K562 (cell line): ENCODE measurements around the gene DENND5B. TPM values are rescaled to one million over a fixed set of nuclear protein-coding genes. Genes with fewer than 3 reads are reported as not detected.

Experiments
- ATAC-seq: fragments of 200-7000 bp; cut with Tn5 transposase; 3 replicates; pipeline ENCODE4 v1.9.1; 2020; ENCODE audit warnings: moderate library complexity
- BruUV-seq: library from RNA; stranded (reverse); fragments of 400-500 nt; replicated peaks from 2 replicates; lab custom pipeline; 2021; lab: Mats Ljungman, UMichigan
- CTCF ChIA-PET: fragments of 300-600 bp; formaldehyde crosslinking; extraction: SDS; loops from one replicate; lab custom pipeline; 2021; ENCODE audit warnings: low intra/inter-chr PET ratio; lab: Yijun Ruan, JAX
- POLR2A ChIA-PET: fragments of 300-600, 350-650 bp; sonication (Branson Sonifier 250); formaldehyde crosslinking; extraction: SDS; loops from one replicate; lab custom pipeline; 2021; ENCODE audit warnings: antibody characterized with exemption, inconsistent platforms; lab: Yijun Ruan, JAX
- DNase-seq, 4 experiments: peaks; one replicate each; pipeline versions ENCODE4 v3.0.0 to v3.0.0-alpha.2; 2011 to 2018; ENCODE audit warnings: low spot score in 3 of 4, mixed read lengths in 3 of 4; ENCODE audit errors: extremely low read depth in 1 of 4
- FAIRE-seq: peaks from 2 replicates; lab custom pipeline; 2011; peaks lifted over from hg19 to GRCh38; lab: Jason Lieb, UNC
- H2AFZ ChIP-seq: 2 replicates; pipeline ENCODE4 v1.6.0; 2011; ENCODE audit warnings: low read depth, low read length, control low read depth, inconsistent platforms
- H3K27ac ChIP-seq: fragments of 200-600 bp; 3 replicates; pipeline ENCODE4 v1.8.0; 2011; ENCODE audit warnings: low read depth, mild to moderate bottlenecking, control low read depth, inconsistent platforms, low read length, moderate library complexity, mixed read lengths; ENCODE audit errors: extremely low read depth
- H3K27me3 ChIP-seq, 2 experiments: fragments of 300-600 bp in 1 of 2; 2 replicates in 1 of 2; 3 replicates in 1 of 2; pipeline versions ENCODE4 v1.6.0 to v1.8.0; 2011; ENCODE audit warnings: inconsistent platforms in 2 of 2, low read length in 2 of 2, mild to moderate bottlenecking in 1 of 2, mixed read lengths in 1 of 2, moderate library complexity in 1 of 2; ENCODE audit not compliant: control insufficient read depth in 2 of 2, insufficient read depth in 2 of 2
- H3K36me3 ChIP-seq: fragments of 300-600 bp; 3 replicates; pipeline ENCODE4 v1.8.0; 2011; ENCODE audit warnings: mild to moderate bottlenecking, low read length, inconsistent platforms; ENCODE audit not compliant: control insufficient read depth, insufficient read depth
- H3K4me1 ChIP-seq, 2 experiments: fragments of 200-600 bp in 1 of 2; replicated peaks in 1 of 2; 2 replicates in 1 of 2; 3 replicates in 1 of 2; pipeline versions ENCODE4 v1.5.1 to v1.8.0; 2011; ENCODE audit warnings: inconsistent platforms in 2 of 2, low read length in 2 of 2, mild to moderate bottlenecking in 1 of 2, mixed read lengths in 1 of 2, moderate library complexity in 1 of 2; ENCODE audit not compliant: control insufficient read depth in 2 of 2, insufficient read depth in 2 of 2
- H3K4me2 ChIP-seq: 2 replicates; pipeline ENCODE4 v1.6.1; 2011; ENCODE audit warnings: low read length, control low read depth, inconsistent platforms, mixed read lengths; ENCODE audit not compliant: insufficient read depth
- H3K4me3 ChIP-seq: fragments of 200-600 bp; sonication (generic), shearing (Covaris generic); 2 replicates; pipeline ENCODE4 v1.5.1; 2016; ENCODE audit warnings: control low read depth, inconsistent platforms
- H3K79me2 ChIP-seq: fragments of 200-600 bp; 3 replicates; pipeline ENCODE4 v1.8.0; 2011; ENCODE audit warnings: low read length, inconsistent platforms; ENCODE audit not compliant: control insufficient read depth, insufficient read depth
- H3K9ac ChIP-seq, 2 experiments: 2 replicates each; pipeline versions ENCODE4 v1.6.0 to v1.6.1; 2011; ENCODE audit warnings: low read depth in 2 of 2, low read length in 2 of 2, control low read depth in 1 of 2, inconsistent platforms in 1 of 2, mild to moderate bottlenecking in 1 of 2, mixed read lengths in 1 of 2; ENCODE audit not compliant: insufficient read depth in 1 of 2
- H3K9me1 ChIP-seq: one replicate; pipeline ENCODE4 v1.6.0; 2011; ENCODE audit warnings: inconsistent platforms, mild to moderate bottlenecking, low read length, moderate library complexity; ENCODE audit not compliant: control insufficient read depth, insufficient read depth
- H3K9me3 ChIP-seq: replicated peaks from 2 replicates; pipeline ENCODE4 v1.5.1; 2011; ENCODE audit warnings: low read depth, low read length, inconsistent platforms; ENCODE audit not compliant: control insufficient read depth, insufficient read depth
- H4K20me1 ChIP-seq: replicated peaks from 2 replicates; pipeline ENCODE4 v1.6.1; 2011; ENCODE audit warnings: low read length, inconsistent platforms, mixed read lengths; ENCODE audit not compliant: control insufficient read depth, insufficient read depth
- PHF8 ChIP-seq: fragments of 200-600 bp; sonication (generic); IDR thresholded peaks from 2 replicates; pipeline ENCODE4 v1.6.1; 2012; ENCODE audit warnings: mixed run types, mild to moderate bottlenecking, inconsistent platforms, low read length, moderate library complexity, borderline replicate concordance
- TSHZ1 ChIP-seq: fragments of 250-450 bp; sonication (Bioruptor Pico); IDR thresholded peaks from 2 replicates; pipeline ENCODE4 v1.4.0; 2020; ENCODE audit warnings: mild to moderate bottlenecking, moderate library complexity
- WGBS: fragments of 100-300 bp; shearing (Covaris generic); methylation state at CpG from one replicate; pipeline ENCODE4 v1.1.6; 2016; ENCODE audit warnings: low coverage, mixed read lengths; ENCODE audit not compliant: insufficient coverage; ENCODE audit errors: missing lambda C conversion rate; 5-methylcytosine and 5-hydroxymethylcytosine counted together
- in situ Hi-C: fragments of 300-500 bp; cut with MboI; formaldehyde crosslinking; loops from 4 replicates; pipeline ENCODE4 v1.15.0; 2018; ENCODE audit warnings: inconsistent platforms, mixed read lengths
- intact Hi-C: fragments of 100-400 bp; cut with micrococcal nuclease; formaldehyde crosslinking; loops from 2 replicates; pipeline ENCODE4 v1.14.2; 2022
- polyA plus RNA-seq, 8 experiments: library from polyadenylated mRNA; depleted of rRNA in 4 of 8; stranded (reverse) in 5 of 8; unstranded in 3 of 8; fragments of >200 nt; fragmentation: Nextera tagmentation in 2 of 8; fragmentation: Illumina TruSeq in 1 of 8; extraction: Ambion mirVana in 2 of 8; extraction: Trizol in 1 of 8; gene quantifications; 2 replicates each; pipeline versions ENCODE4 v1.2.1 to v1.2.3, GENCODE V29; 2011 to 2014; ENCODE audit warnings: inconsistent platforms in 1 of 8, missing spikeins in 1 of 8
- total RNA-seq, 7 experiments: library from RNA; depleted of rRNA in 6 of 7; stranded (reverse); fragments of >200 nt in 6 of 7; fragmentation: Illumina TruSeq in 2 of 7; extraction: Trizol in 2 of 7; gene quantifications; 2 replicates each; pipeline versions ENCODE4 v1.2.1 to v1.2.3, GENCODE V29; 2011 to 2021; ENCODE audit warnings: low replicate concordance in 1 of 7
- TF ChIP-seq, protein P1 (sequence below): IDR thresholded peaks from 2 replicates; pipeline ENCODE4 v1.6.1; 2016; ENCODE audit warnings: missing genetic modification characterization, missing compliant biosample characterization

The DENND5B gene
- total and polyA plus RNA-seq, 9 of the 15 experiments (the other 6 are each of a cell fraction or from before 2014, with no cell fraction given) = 0.99 to 6.0 (median 3.6) TPM

DNA sequence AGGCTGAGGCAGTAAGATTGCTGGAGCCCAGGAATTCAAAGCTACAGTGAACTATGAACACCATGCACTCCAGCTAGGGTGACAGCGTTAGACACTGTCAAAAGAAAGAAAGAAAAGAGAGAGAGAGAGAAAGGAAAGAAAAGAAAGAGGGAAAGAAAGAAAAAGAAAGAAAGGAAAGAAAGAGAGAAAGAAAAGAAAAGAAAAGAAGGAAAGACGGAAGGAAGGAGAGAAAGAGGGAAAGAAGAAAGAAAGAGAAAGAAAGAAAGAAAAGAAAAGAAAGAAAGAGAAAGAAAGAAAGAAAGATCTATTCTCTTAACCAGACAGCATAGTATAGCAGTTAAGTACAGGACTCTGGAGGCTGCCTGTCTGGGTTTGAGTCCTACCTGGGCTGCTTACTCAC, 21.9 kb upstream of the DENND5B start:
- in situ Hi-C loops = no loop called here

More for the DNA sequence above, 21.9 kb upstream of the DENND5B start:
- Histone ChIP-seq H3K4me2 (no peak overlapping the region), H3K4me3 (no peak overlapping the region), H3K79me2 (no peaks in the 10 kb centered on the region), H3K4me1 (no peaks in the 10 kb centered on the region), H3K9me3 (peaks cover 3% of the 10 kb centered on the region; the same call in 1 of the 2 replicates), H3K9ac (no peak overlapping the region), H3K27ac (no peak overlapping the region), H2AFZ (no peak overlapping the region), H3K36me3 (no peaks in the 10 kb centered on the region), H3K27me3 (no peaks in the 10 kb centered on the region), H3K9me1 (no peaks in the 10 kb centered on the region), H4K20me1 (no peaks in the 10 kb centered on the region)
- ChIA-PET CTCF (no interaction called here), POLR2A (no interaction called here)
- no TSS peak for BruUV-seq
- DNase-seq = no peak
- TF ChIP-seq, protein P1, sequence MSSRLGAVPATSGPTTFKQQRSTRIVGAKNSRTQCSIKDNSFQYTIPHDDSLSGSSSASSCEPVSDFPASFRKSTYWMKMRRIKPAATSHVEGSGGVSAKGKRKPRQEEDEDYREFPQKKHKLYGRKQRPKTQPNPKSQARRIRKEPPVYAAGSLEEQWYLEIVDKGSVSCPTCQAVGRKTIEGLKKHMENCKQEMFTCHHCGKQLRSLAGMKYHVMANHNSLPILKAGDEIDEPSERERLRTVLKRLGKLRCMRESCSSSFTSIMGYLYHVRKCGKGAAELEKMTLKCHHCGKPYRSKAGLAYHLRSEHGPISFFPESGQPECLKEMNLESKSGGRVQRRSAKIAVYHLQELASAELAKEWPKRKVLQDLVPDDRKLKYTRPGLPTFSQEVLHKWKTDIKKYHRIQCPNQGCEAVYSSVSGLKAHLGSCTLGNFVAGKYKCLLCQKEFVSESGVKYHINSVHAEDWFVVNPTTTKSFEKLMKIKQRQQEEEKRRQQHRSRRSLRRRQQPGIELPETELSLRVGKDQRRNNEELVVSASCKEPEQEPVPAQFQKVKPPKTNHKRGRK = peak; percentile 88
- TF ChIP-seq PHF8 (no peak), TSHZ1 (CRISPR knock-in tag) (no peak)
- intact Hi-C loops = no loop called here
- 0% methylated on average over 2 of the region's 2 CpGs for WGBS
- no peak for FAIRE-seq
- no peak for ATAC-seq
